HFF-Myc (cell line): ENCODE results near the gene GMCL2.

Source experiments
- DNase-seq: peaks from one replicate; pipeline ENCODE4 v3.0.0-alpha.2; 2011; ENCODE audit warnings: low read depth; ENCODE audit errors: extremely low read depth
- H3K4me3 ChIP-seq: replicated peaks from 2 replicates; pipeline ENCODE4 v1.5.1; 2011; ENCODE audit warnings: low read depth, mild to moderate bottlenecking, control low read depth, low read length
- TF ChIP-seq, protein P1 (sequence below): IDR thresholded peaks from 2 replicates; pipeline ENCODE4 v1.5.1; 2012; ENCODE audit warnings: mild to moderate bottlenecking, low read depth, low read length, control low read depth; ENCODE audit errors: missing control alignments

The GMCL2 gene

DNA sequence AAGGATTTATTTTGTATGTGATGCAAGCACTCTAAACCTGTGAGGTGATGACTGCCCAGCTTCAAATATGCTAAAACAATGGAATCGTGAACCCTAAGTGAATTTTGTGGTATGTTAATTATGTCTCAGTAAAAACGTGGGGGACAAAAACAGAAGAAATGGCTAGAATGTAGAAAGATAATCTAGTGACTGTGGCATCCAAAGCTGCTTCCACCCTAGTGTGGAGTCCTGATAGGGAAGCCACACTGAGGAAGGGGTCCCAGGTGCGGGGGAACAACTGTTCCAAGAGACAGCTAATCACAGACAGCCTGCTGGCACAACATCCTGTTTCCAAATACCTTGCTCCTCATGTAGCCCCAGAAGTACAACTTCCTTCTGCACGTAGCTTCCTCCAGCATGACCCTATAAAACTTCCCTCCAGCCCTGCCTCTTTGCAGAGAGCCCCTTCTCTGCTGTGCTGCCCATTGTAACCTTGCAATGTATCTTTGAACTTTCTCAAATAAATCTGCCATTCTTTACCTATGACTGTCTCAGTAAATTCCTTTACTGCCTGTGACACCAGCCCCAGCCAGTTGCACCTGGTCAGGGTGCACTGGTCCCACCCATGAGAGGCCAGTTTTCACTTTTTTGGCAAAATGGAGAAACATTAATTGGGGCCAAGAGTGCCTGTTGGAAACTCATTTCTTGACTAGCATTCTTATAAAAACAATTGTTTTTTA is 4.9 kb downstream of the GMCL2 start:
- TF ChIP-seq, protein P1, sequence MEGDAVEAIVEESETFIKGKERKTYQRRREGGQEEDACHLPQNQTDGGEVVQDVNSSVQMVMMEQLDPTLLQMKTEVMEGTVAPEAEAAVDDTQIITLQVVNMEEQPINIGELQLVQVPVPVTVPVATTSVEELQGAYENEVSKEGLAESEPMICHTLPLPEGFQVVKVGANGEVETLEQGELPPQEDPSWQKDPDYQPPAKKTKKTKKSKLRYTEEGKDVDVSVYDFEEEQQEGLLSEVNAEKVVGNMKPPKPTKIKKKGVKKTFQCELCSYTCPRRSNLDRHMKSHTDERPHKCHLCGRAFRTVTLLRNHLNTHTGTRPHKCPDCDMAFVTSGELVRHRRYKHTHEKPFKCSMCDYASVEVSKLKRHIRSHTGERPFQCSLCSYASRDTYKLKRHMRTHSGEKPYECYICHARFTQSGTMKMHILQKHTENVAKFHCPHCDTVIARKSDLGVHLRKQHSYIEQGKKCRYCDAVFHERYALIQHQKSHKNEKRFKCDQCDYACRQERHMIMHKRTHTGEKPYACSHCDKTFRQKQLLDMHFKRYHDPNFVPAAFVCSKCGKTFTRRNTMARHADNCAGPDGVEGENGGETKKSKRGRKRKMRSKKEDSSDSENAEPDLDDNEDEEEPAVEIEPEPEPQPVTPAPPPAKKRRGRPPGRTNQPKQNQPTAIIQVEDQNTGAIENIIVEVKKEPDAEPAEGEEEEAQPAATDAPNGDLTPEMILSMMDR, result no peak

DNA sequence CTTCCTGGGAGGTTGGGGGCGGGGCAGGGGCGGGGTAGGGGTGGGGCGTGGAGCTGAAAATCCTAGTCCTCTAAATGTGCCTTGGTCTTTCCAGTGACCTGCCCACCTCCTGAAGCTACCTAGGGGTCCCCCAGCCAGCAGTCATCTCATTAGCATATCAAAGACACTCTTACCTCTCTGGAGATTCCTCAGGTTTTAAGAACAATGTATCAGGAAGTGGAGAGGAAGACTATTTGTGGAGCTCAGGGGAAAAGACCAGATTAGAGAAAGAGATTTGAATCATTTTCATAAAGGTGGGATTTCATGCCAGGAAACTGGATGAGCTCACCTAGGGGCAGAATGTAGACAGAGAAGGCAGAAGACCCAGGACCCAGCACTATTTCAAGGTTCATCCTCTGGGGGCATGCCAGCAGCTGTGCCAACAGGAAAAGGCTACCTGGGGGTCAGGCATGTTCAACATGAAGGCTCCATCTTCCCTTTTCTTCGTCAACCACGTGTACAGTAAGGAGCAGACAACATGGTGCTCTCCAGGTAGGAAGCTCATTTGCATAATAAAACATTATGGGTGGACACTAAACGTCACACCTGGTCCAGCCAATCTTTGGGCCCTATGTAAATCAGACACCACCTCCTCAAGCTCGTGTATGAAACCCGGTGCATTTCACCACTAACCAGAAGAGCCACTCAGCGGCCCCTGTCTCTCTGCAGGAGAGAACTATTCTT is 6.9 kb downstream of the GMCL2 start:
- TF ChIP-seq, protein P1, result no peak
- no peak overlapping the region for H3K4me3 ChIP-seq

More for the DNA sequence above, 4.9 kb downstream of the GMCL2 start:
- no peak for DNase-seq
- H3K4me3 ChIP-seq, result no peak overlapping the region

DNA sequence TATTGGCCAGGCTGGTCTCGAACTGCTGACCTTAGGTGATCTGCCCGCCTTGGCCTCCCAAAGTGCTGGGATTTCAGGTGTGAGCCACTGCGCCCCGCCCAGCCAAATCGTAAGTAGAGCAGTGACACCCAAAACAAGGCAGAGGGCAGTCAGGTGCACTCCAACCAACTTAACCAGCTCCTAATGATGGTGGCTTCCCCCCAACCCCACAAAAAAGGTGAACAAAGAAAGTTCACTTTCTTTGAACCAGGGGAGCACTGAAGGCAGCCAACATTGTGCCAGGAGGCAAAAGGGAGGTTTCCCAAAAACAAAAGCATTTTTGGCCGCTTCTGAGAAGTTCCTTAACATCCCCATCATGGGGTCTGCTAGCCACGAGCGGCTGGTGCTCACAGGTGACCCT is 9.6 kb downstream of the GMCL2 start:
- no peak for DNase-seq
- H3K4me3 ChIP-seq, result no peak overlapping the region
- TF ChIP-seq, protein P1, result no peak

More for the DNA sequence above, 6.9 kb downstream of the GMCL2 start:
- no peak for DNase-seq

DNA sequence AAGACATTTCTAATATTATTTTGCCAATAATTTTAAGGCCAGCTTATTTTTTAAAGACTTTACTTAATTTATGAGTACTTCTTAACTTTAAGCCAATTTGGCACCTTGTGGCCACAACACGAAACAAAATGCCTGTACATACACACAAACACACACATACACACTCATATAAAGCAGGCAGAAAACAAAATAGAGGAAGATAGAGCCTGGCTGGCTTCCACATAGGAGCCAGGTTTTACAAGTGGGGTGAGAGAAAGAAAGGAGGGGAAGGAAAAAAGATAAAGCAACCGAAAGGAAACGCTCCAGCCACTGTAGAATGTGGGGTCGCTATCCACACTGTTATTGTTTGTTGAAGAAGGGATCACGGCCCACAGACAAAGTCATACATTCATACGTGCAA is 10.4 kb downstream of the GMCL2 start:
- TF ChIP-seq, protein P1, result no peak
- DNase-seq, result no peak
- no peak overlapping the region for H3K4me3 ChIP-seq

DNA sequence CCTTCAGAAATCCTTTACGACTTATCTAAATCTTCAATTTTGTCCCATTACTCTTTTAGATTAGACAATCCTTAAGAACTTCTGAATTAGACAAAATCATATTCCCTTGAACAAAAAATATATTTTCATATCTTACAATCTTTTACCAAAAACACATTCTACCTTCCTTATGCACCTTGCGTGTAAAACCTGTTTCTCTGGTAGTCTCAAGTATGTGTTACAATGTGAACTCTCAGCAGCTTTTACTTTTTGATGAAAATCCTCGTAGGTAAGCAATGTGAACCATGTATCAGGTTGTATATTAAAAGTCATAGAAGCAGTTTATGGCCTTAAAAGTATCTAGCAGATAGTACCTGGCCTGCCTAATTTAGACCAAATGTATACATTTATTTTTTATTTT is 12.7 kb downstream of the GMCL2 start:
- no peak overlapping the region for H3K4me3 ChIP-seq
- TF ChIP-seq, protein P1, result no peak
- no peak for DNase-seq

DNA sequence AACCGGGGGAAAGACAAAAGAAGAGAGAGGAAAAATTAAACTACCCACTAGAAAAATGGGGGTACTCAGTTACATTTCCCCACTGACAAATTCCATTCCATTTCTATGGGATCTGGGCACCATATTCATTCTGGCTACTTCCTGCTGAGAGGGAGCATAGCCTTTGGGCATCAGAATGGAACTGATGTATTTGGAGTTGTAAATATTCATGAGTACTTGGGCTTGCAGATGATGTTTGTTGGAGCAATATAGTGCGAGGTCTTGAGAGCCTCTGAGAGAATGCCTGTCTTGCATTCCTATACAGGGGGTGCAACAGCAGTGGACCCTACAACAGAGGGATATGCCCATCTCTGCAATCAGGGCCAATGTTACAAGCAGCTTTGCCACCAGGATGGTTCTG is 16.7 kb downstream of the GMCL2 start:
- no peak for DNase-seq
- TF ChIP-seq, protein P1, result no peak
- no peak overlapping the region for H3K4me3 ChIP-seq
